ENCODE data around the gene SULT2B1. TPM values are rescaled to one million over a fixed set of nuclear protein-coding genes. Genes with fewer than 3 reads are reported as not detected.
"Not testable (repeated sequence)": the region's sequence is repeated elsewhere in the genome, so short reads cannot be mapped to it uniquely, and the experiment has no call there.

SULT2B1 gene
- total RNA-seq, 1 experiment from 2014 or later = not detected

- TF ChIP-seq CTCF (IDR thresholded peaks at IDR 0.05; ENCODE audit: unreplicated experiment) = no peak
- Mint-ChIP-seq H3K4me3 (ENCODE audit: unreplicated experiment) (no peak overlapping the region), H3K9me3 (ENCODE audit: unreplicated experiment) (no peaks in the 10 kb centered on the region), H3K27me3 (ENCODE audit: insufficient read depth, unreplicated experiment) (no peaks in the 10 kb centered on the region), H3K27ac (ENCODE audit: low read depth, unreplicated experiment) (no peak overlapping the region), H3K4me1 (ENCODE audit: insufficient read depth, unreplicated experiment) (peaks cover 19% of the 10 kb centered on the region), H3K36me3 (ENCODE audit: insufficient read depth, unreplicated experiment) (peaks cover 13% of the 10 kb centered on the region)
- no TSS peak for BruUV-seq (replicated peaks)
- CTCF ChIA-PET = no interaction called here
- no peak for DNase-seq (ENCODE audit: unreplicated experiment)
- intact Hi-C loops (cut with micrococcal nuclease) = no loop called here
- POLR2A ChIA-PET = interaction anchor here (1.4 kb wide), 1 partner anchor 10 kb away, joined by 4 read pairs; the partner anchor contains the start of genes RPL18 and SPHK2
Observed at GRCh38 chr19:48629297-48629598, 77.3 kb downstream of the SULT2B1 start.

GRCh38 chr19:48629599-48630295, 77.8 kb downstream of the SULT2B1 start:
- intact Hi-C loops (cut with micrococcal nuclease) = no loop called here
- peaks cover 17% of the 10 kb centered on the region for H3K4me1 Mint-ChIP-seq (ENCODE audit: insufficient read depth, unreplicated experiment)

GRCh38 chr19:48630296-48631063, 78.5 kb downstream of the SULT2B1 start:
- Mint-ChIP-seq H3K4me1 (ENCODE audit: insufficient read depth, unreplicated experiment) (peaks cover 11% of the 10 kb centered on the region), H3K36me3 (ENCODE audit: insufficient read depth, unreplicated experiment) (peaks cover 13% of the 10 kb centered on the region), H3K27me3 (ENCODE audit: insufficient read depth, unreplicated experiment) (no peaks in the 10 kb centered on the region), H3K4me3 (ENCODE audit: unreplicated experiment) (no peak overlapping the region), H3K27ac (ENCODE audit: low read depth, unreplicated experiment) (no peak overlapping the region), H3K9me3 (ENCODE audit: unreplicated experiment) (no peaks in the 10 kb centered on the region)
- TF ChIP-seq CTCF (IDR thresholded peaks at IDR 0.05; ENCODE audit: unreplicated experiment) = no peak
- no peak for DNase-seq (ENCODE audit: unreplicated experiment)
- no TSS peak for BruUV-seq (replicated peaks)
- ChIA-PET POLR2A (interaction anchor here (0.9 to 5.4 kb wide), 3 partner anchors 10 to 14 kb away, joined by 4 to 108 read pairs (median 6); partner anchors contain the start of genes FAM83E, RPL18 and SPHK2), CTCF (no interaction called here)
- intact Hi-C loops (cut with micrococcal nuclease) = no loop called here

More at GRCh38 chr19:48629599-48630295, 77.8 kb downstream of the SULT2B1 start:
- Mint-ChIP-seq H3K36me3 (ENCODE audit: insufficient read depth, unreplicated experiment) (peaks cover 13% of the 10 kb centered on the region), H3K27ac (ENCODE audit: low read depth, unreplicated experiment) (no peak overlapping the region), H3K27me3 (ENCODE audit: insufficient read depth, unreplicated experiment) (no peaks in the 10 kb centered on the region), H3K9me3 (ENCODE audit: unreplicated experiment) (no peaks in the 10 kb centered on the region), H3K4me3 (ENCODE audit: unreplicated experiment) (no peak overlapping the region)
- ChIA-PET POLR2A (interaction anchor here (0.9 to 1.4 kb wide), 2 partner anchors 9 to 10 kb away, joined by 4 to 6 read pairs; partner anchors contain the start of genes RPL18 and SPHK2), CTCF (no interaction called here)
- no peak for TF ChIP-seq CTCF (IDR thresholded peaks at IDR 0.05; ENCODE audit: unreplicated experiment)
- no peak for DNase-seq (ENCODE audit: unreplicated experiment)
- BruUV-seq (replicated peaks) = no TSS peak

- Mint-ChIP-seq H3K4me1 (ENCODE audit: insufficient read depth, unreplicated experiment) (peaks cover 16% of the 10 kb centered on the region), H3K9me3 (ENCODE audit: unreplicated experiment) (no peaks in the 10 kb centered on the region), H3K4me3 (ENCODE audit: unreplicated experiment) (no peak overlapping the region), H3K27ac (ENCODE audit: low read depth, unreplicated experiment) (no peak overlapping the region), H3K27me3 (ENCODE audit: insufficient read depth, unreplicated experiment) (no peaks in the 10 kb centered on the region), H3K36me3 (ENCODE audit: insufficient read depth, unreplicated experiment) (peaks cover 13% of the 10 kb centered on the region)
- no peak for TF ChIP-seq CTCF (IDR thresholded peaks at IDR 0.05; ENCODE audit: unreplicated experiment)
- ChIA-PET POLR2A (interaction anchor here (5.4 kb wide), 1 partner anchor 15 kb away, joined by 108 read pairs; the partner anchor contains the start of genes FAM83E, RPL18 and SPHK2), CTCF (no interaction called here)
- no TSS peak for BruUV-seq (replicated peaks)
- DNase-seq (ENCODE audit: unreplicated experiment) = no peak
- intact Hi-C loops (cut with micrococcal nuclease) = no loop called here
Observed at GRCh38 chr19:48631225-48631624, 79.3 kb downstream of the SULT2B1 start.

- H3K4me3 Mint-ChIP-seq (ENCODE audit: unreplicated experiment); intact Hi-C loops (cut with micrococcal nuclease); BruUV-seq (replicated peaks); H3K9me3 Mint-ChIP-seq (ENCODE audit: unreplicated experiment); H3K27me3 Mint-ChIP-seq (ENCODE audit: insufficient read depth, unreplicated experiment); DNase-seq (ENCODE audit: unreplicated experiment); H3K27ac Mint-ChIP-seq (ENCODE audit: low read depth, unreplicated experiment): not testable (repeated sequence)
- POLR2A ChIA-PET = interaction anchor here (1.4 to 5.4 kb wide), 3 partner anchors 9 to 187 kb away, joined by 3 to 108 read pairs (median 21); partner anchors contain the start of genes FAM83E, RPL18 and SPHK2
- H3K36me3 Mint-ChIP-seq (ENCODE audit: insufficient read depth, unreplicated experiment) = peaks cover 13% of the 10 kb centered on the region
- peaks cover 17% of the 10 kb centered on the region for H3K4me1 Mint-ChIP-seq (ENCODE audit: insufficient read depth, unreplicated experiment)
- CTCF ChIA-PET = interaction anchor here (0.5 to 2.2 kb wide), 5 partner anchors 10 to 1040 kb away, joined by 3 to 10 read pairs (median 4); partner anchors contain the start of genes RPL18 and SPHK2
Observed at GRCh38 chr19:48632286-48632685, 80.3 kb downstream of the SULT2B1 start.

Measured in MCF 10A (cell line).